ENCODE measurements around the gene APRT.
"Not testable (repeated sequence)": the region's sequence is repeated elsewhere in the genome, so short reads cannot be mapped to it uniquely, and the experiment has no call there.

APRT gene

DNA sequence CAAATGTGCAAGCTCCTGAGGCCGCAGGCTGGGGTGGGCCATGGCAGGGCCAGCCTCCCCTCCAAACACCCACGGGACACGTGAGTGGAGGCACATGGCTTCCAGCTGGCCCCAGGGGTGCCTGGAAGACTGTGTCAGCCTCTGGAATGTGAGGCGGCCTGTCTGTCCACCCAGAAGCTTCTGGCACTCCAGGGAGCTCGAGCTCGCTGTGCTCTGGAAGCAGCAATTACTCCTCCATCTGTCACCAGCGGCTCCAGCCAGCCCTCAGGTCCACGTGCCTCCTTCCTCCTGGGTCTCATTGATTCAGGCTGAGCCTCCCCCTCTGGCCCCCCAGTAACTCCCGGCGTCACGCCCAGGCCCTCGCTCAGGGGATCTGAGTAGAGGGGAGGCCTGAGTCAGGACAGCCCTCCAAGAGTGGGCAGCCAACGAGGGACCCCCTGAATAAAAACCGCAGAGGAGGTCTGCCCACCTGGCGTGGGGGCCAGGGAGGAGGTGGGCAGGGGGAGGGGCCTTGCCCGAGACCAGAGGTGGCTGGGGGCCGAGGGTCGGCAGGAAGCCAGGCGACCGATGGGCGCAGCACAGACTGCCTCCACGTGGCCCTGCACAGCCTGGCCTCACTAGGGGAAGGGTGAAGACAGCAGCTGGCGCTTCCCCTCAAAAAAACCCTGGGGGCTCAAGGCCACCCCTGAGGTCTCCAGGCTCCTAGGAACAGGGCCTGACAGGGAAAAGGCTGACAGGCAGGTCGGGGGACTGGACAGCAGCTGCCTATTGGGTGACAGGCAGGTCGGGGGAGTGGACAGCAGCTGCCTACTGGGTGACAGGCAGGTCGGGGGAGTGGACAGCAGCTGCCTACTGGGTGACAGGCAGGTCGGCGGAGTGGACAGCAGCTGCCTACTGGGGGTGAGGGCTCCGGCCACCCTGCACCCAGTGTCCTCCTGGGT, 38.6 kb downstream of the APRT start:
- DNase-seq (ENCODE audit: low read depth in 2 of 2), result no peak

- DNase-seq (ENCODE audit: low read depth in 2 of 2), result not testable (repeated sequence)
Observed at GRCh38 chr16:88771781-88772180, 39.9 kb downstream of the APRT start.

GRCh38 chr16:88771294-88771772, 40.4 kb downstream of the APRT start:
- no peak for DNase-seq (ENCODE audit: low read depth in 2 of 2)

DNA sequence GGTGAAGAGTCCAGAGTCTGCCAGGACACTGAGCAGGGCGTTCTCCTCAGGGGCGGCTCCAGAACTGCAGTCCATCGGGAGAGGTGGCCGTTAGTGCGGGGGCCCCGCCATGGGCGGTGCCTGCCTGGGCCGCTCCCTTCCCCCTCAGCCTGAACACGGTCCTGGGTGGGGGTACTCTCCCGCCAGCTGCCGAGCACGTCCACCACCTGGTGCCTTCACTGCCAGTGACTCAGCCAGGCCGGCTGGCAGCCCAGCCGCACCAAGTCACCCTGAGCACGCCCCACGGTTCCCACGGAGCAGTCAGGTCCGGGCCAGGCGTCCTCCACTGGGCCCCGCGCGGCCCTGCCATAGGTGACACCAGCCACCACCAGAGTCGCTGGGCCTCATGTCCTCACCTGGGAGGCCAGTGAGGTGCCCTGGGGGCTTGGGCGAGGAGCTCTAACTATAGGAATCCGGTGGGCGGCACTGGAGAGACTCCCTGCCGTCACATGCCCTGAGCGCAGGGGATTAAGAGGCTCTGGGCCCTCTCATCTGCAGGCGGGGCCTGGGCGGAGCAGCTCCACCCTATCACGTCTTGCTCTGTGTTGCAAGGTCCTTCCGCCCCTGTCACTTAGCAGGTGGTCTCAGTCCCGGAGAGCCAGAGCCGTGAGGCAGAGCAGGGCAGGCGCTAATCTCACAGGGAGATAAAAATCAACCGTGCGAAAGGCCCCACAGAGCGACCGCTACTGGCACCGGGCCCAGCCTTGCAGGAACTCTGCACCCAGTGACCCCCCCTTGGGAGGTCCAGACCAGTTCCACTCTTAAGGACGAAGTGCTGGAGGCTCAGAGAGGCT, 41.1 kb downstream of the APRT start:
- no peak for DNase-seq (ENCODE audit: low read depth in 2 of 2)

DNA sequence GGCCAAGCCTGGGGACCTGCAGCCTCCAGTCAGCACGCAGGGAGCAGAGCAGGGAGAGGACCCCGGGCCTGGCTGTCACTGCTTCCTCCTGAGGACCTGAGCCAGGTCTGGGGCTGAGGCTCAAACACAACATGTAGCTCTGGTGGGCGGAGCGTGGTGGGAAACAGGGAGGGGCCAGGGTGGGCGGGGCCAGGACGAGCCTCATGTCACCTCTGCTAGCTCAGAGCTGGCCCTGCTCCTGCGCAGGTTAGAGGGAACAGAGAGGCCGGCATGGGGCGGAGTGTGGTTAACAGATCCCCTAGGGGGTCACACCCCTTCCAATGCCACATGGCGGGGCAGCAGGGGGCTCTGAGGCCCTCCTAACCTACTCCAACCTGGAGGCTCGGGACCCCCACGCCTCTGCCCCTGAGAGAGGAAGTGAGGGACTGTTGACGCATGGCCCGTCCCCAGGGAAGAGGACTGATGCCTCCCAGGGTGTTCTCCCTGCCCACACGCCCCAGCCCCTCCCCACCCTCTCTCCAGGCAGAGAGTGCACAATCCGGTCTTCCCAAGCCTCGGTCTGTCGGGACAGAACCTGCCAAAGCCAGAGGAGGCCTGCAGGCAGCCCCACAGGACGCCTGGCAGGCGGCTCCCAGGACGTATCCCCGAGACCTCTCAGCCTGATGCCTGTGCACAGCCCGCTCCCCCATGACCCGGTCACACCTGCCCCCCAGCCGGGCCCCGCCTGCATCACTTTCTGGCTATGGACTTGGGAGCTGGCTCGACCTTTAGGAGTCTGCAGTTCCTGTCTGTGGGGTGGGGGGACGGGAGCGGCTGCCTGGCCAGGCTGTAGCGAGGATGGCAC, 41.9 kb downstream of the APRT start:
- DNase-seq (ENCODE audit: low read depth in 2 of 2), result no peak

GRCh38 chr16:88768071-88768783, 43.5 kb downstream of the APRT start:
- DNase-seq (ENCODE audit: low read depth in 2 of 2), result no peak

- DNase-seq (ENCODE audit: low read depth in 2 of 2), result no peak
Observed at GRCh38 chr16:88767546-88768070, 44.1 kb downstream of the APRT start.

GRCh38 chr16:88766975-88767374, 44.8 kb downstream of the APRT start:
- DNase-seq (ENCODE audit: low read depth in 2 of 2), result no peak

DNA sequence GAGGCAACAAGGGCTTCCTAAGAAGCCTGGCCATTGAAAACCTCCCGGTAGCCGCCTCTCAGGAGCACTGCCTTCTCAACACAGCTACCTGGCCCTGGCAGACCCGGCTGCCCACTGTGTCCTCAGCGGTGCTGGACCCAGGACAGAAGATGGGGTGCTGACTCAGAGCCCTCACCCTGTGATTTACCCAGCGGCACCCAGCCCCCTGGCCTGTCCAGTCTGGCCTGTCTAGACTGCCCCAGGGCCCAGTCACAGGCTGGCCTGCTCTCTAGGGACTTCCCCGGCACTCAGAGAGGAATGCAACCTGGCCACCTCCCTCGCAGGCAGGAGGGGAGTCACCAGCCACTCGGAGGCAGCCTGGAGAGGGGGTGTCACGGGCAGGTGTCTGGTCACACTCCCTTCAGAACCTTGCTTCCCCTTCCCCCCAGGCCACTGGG, 46.8 kb downstream of the APRT start:
- DNase-seq (ENCODE audit: low read depth in 2 of 2), result no peak

DNA sequence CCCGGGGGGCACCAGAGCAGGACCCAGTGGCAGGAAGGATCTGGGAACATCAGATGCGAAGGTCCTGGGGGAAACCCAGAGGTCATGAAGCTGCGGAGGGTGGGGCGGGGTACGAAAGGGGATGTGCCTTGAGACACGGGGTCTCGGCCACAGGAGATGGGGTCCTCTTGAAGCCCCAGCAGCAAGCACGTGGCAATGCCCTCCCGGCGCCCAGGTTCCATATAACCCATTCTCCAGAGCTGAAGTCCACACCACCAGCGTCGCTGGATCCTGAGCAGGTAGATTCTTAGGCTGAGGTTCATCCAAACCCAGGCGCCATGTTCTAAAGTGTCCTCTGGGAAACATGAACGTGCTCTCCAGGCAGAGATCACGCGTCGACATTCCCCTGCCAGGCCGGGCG, 47.6 kb downstream of the APRT start:
- DNase-seq (ENCODE audit: low read depth in 2 of 2), result no peak

- no peak for DNase-seq (ENCODE audit: low read depth in 2 of 2)
Observed at GRCh38 chr16:88763502-88764053, 48.1 kb downstream of the APRT start.

DNA sequence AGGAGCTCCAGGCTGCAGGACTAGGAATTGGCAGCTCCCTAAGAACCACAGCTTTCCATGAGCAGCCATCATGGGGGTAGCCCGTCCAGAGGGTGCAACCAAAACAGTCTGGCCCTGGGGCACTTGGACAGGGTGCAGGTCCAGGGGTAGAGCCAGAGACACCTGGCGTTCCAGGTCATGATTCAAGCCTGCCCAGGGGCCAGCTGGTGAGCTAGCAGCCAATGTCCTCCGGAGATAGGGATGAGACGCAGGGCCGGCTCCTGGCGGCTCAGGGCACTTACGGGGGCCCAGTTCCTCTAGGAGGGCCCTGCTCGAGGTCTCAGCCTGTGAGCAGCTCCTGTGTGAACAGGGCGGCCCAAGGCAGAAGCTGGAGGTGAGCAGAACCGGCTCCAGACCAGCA, 48.8 kb downstream of the APRT start:
- DNase-seq (ENCODE audit: low read depth in 2 of 2), result no peak

- DNase-seq (ENCODE audit: low read depth in 2 of 2), result no peak
Observed at GRCh38 chr16:88762258-88762870, 49.4 kb downstream of the APRT start.

DNA sequence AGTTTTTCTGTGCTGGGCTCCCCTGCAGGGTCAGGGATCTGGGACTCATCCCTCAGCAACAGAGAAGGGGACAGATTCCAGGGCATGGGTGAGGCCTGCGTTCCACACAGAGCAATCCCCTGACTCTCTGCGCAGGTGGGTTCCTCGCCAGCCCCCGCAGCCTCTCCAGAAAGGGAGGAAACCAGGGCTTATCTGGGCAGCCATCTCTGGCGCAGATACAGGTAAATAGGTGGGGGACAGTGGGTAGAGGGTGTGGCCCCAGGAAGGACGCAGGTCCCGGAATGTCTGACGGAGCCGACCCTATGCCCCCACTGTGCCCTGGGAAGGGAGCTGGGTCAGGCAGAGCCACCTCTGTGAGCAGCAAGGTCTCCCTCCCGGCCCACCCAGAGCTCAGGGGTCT, 49.9 kb downstream of the APRT start:
- no peak for DNase-seq (ENCODE audit: low read depth in 2 of 2)

DNA sequence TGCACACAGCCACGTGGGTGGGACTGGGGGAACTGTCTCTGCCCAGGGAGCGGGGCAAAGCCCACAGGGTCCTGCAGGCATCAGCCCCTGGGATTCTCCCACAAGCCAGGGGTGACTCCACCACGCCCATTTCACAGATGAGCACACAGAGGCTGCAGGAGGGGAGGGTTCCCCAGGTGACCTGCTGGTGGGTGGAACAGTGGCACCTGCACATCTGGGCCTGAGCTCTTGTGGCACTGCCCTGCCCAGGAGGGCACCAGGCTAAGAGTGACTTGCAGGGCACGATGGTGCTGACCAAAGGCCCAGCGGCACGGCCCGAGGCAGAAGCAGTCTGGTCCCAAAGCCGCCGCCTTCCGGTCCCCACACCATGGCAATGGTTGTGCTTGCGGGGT, 50.6 kb downstream of the APRT start:
- DNase-seq (ENCODE audit: low read depth in 2 of 2), result no peak

DNA sequence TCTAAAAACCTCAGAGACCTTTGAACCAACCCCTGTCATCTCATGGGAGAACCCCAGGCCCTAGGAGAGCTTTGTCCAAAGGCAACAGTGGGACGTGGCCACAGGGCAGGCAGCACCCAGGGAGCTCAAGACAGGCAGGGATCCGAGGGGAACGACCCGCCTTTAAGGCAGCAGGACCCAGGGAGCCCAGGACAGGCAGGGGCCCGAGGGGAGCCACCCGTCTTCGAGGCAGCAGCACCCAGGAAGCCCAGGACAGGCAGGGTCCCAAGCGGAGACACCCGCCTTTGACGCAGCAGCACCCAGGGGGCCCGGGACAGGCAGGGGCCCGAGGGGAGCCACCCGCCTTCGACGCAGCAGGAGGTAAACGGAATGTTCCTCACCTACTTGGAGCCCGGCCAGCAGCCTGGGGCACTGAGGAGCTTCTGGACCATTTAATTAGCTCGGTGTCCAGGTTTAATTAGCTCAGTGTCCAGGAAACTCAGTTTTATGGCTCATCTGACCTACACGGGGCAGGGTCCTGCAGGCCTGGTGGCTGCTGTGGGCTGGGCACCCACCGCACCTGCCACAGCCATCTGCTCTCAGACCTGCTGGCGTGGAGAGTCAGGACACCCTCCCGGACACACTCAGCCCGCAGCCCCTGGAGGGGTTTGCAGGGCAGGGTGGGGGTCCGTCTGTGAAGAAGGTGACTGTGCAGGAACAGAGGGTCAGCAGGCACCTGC, 51.1 kb downstream of the APRT start:
- DNase-seq (ENCODE audit: low read depth in 2 of 2), result no peak

- DNase-seq (ENCODE audit: low read depth in 2 of 2), result no peak
Observed at GRCh38 chr16:88759976-88760350, 51.8 kb downstream of the APRT start.

All from stimulated activated CD8-positive, alpha-beta memory T cell treated with anti-CD3 and anti-CD28 coated beads, Interleukin-2, amount 100 ng/mL, for 1 hour (primary cell).